ENCODE results near the gene FAM111B.

DNA sequence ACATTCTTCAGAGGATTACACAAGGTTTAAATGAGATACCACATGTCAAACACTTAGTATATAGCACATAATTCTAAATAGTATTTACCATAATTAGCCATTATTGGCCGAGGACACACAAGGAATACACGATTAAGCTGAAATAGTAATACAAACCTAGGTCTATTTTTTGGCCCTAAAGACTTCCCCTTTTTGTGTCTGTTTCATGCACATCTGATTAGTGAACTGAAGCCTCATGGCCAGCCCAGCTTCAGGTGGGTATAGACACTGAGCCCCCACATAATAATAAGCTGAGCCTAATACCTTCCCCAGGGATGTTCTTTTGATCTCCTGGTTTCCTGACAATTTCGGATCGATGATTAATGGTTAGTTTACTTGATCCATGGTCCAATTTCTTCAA lies 18.9 kb upstream of the FAM111B start:
- TF ChIP-seq, protein P1, sequence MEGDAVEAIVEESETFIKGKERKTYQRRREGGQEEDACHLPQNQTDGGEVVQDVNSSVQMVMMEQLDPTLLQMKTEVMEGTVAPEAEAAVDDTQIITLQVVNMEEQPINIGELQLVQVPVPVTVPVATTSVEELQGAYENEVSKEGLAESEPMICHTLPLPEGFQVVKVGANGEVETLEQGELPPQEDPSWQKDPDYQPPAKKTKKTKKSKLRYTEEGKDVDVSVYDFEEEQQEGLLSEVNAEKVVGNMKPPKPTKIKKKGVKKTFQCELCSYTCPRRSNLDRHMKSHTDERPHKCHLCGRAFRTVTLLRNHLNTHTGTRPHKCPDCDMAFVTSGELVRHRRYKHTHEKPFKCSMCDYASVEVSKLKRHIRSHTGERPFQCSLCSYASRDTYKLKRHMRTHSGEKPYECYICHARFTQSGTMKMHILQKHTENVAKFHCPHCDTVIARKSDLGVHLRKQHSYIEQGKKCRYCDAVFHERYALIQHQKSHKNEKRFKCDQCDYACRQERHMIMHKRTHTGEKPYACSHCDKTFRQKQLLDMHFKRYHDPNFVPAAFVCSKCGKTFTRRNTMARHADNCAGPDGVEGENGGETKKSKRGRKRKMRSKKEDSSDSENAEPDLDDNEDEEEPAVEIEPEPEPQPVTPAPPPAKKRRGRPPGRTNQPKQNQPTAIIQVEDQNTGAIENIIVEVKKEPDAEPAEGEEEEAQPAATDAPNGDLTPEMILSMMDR (IDR thresholded peaks at IDR 0.05): no peak
- no peak for TF ChIP-seq POLR2A (IDR thresholded peaks at IDR 0.05)
